Keratinocyte (primary cell): ENCODE results near the gene GPC5.

Experiments
- EZH2 ChIP-seq: IDR thresholded peaks from one replicate; pipeline ENCODE4 v1.6.1; 2012; ENCODE audit warnings: inconsistent platforms, mild to moderate bottlenecking, low read length, moderate library complexity
- TF ChIP-seq, protein P1 (sequence below), 3 experiments: IDR thresholded peaks in 1 of 3; conservative IDR thresholded peaks in 1 of 3; optimal IDR thresholded peaks in 1 of 3; 2 replicates in 2 of 3; 3 replicates in 1 of 3; pipeline versions ENCODE3 to v1.5.1; 2011; ENCODE audit warnings: low read length in 3 of 3, mild to moderate bottlenecking in 3 of 3, moderate library complexity in 2 of 3, control low read depth in 1 of 3, inconsistent platforms in 1 of 3; ENCODE audit not compliant: insufficient read depth in 2 of 3; ENCODE audit errors: extremely low read depth in 1 of 3

GRCh38 chr13:92864584-92865284 is 1466.3 kb downstream of the GPC5 start:
- TF ChIP-seq, protein P1, sequence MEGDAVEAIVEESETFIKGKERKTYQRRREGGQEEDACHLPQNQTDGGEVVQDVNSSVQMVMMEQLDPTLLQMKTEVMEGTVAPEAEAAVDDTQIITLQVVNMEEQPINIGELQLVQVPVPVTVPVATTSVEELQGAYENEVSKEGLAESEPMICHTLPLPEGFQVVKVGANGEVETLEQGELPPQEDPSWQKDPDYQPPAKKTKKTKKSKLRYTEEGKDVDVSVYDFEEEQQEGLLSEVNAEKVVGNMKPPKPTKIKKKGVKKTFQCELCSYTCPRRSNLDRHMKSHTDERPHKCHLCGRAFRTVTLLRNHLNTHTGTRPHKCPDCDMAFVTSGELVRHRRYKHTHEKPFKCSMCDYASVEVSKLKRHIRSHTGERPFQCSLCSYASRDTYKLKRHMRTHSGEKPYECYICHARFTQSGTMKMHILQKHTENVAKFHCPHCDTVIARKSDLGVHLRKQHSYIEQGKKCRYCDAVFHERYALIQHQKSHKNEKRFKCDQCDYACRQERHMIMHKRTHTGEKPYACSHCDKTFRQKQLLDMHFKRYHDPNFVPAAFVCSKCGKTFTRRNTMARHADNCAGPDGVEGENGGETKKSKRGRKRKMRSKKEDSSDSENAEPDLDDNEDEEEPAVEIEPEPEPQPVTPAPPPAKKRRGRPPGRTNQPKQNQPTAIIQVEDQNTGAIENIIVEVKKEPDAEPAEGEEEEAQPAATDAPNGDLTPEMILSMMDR (optimal IDR thresholded peaks at IDR 0.05 in 1 of 3, IDR thresholded peaks at IDR 0.05 in 1 of 3, conservative IDR thresholded peaks at IDR 0.05 in 1 of 3; ENCODE audit: extremely low read depth in 1 of 3, insufficient read depth in 2 of 3, low read length in 3 of 3), result no peak
- TF ChIP-seq EZH2, result no peak
